A549 (cell line): ENCODE measurements around the gene CRB2. TPM values are rescaled to one million over a fixed set of nuclear protein-coding genes. Genes with fewer than 3 reads are reported as not detected.

Experiments
- ATAC-seq, 2 experiments: fragments of 200-7000 bp in 1 of 2; fragments of >200 bp in 1 of 2; cut with Nextera tagmentation in 1 of 2; cut with Tn5 transposase in 1 of 2; 3 replicates each; pipeline versions ENCODE4 v1.8.0 to v1.9.1; 2018 to 2020; ENCODE audit warnings: mild to moderate bottlenecking in 1 of 2, moderate library complexity in 1 of 2
- CTCF ChIA-PET: fragments of 300-600 bp; sonication (Branson Sonifier 250); formaldehyde crosslinking; extraction: SDS; loops from one replicate; lab custom pipeline; 2021; ENCODE audit warnings: antibody characterized with exemption, inconsistent platforms; lab: Yijun Ruan, JAX
- POLR2A ChIA-PET: fragments of 350-600 bp; formaldehyde crosslinking; extraction: SDS; loops from one replicate; lab custom pipeline; 2021; ENCODE audit warnings: antibody characterized with exemption, inconsistent platforms; lab: Yijun Ruan, JAX
- DNase-seq, 2 experiments: peaks; one replicate each; pipeline versions ENCODE4 v3.0.0 to v3.0.0-alpha.2; 2011 to 2016; ENCODE audit warnings: low read depth in 1 of 2, low spot score in 1 of 2
- FAIRE-seq: peaks from 2 replicates; lab custom pipeline; 2011; peaks lifted over from hg19 to GRCh38; lab: Jason Lieb, UNC
- H3K27ac ChIP-seq, 2 experiments: fragments of >200 bp; sonication (Bioruptor Twin); formaldehyde crosslinking; 3 replicates each; pipeline ENCODE4 v1.5.1; 2016 to 2017
- H3K4me1 ChIP-seq: fragments of >200 bp; sonication (Bioruptor Twin); formaldehyde crosslinking; 3 replicates; pipeline ENCODE4 v1.6.1; 2016
- H3K4me2 ChIP-seq: fragments of >200 bp; sonication (Bioruptor Twin); formaldehyde crosslinking; 3 replicates; pipeline ENCODE4 v1.6.1; 2016
- H3K4me3 ChIP-seq: fragments of >200 bp; sonication (Bioruptor Twin); formaldehyde crosslinking; 3 replicates; pipeline ENCODE4 v1.5.1; 2016
- H3K9me3 ChIP-seq: fragments of >200 bp; sonication (Bioruptor Twin); formaldehyde crosslinking; 3 replicates; pipeline ENCODE4 v1.6.1; 2016
- BCL3 ChIP-seq: fragments of >200 bp; sonication (Bioruptor Twin); formaldehyde crosslinking; IDR thresholded peaks from 3 replicates; pipeline ENCODE4 v1.6.1; 2016
- BHLHE40 ChIP-seq: IDR thresholded peaks from 2 replicates; pipeline ENCODE4 v1.6.1; 2012; ENCODE audit warnings: low read depth, low read length, inconsistent platforms
- CBX8 ChIP-seq: fragments of 200-600 bp; sonication (generic); IDR thresholded peaks from 2 replicates; pipeline ENCODE4 v1.6.1; 2016
- CEBPB ChIP-seq, 2 experiments: fragments of >200 bp in 1 of 2; sonication (Bioruptor Twin) in 1 of 2; formaldehyde crosslinking in 1 of 2; IDR thresholded peaks; 2 replicates each; pipeline ENCODE4 v1.6.1; 2012 to 2016
- CHD4 ChIP-seq: fragments of 200-600 bp; sonication (generic); IDR thresholded peaks from 2 replicates; pipeline ENCODE4 v1.6.1; 2016; ENCODE audit warnings: antibody characterized with exemption, mild to moderate bottlenecking, borderline replicate concordance
- E2F6 ChIP-seq: IDR thresholded peaks from 2 replicates; pipeline ENCODE4 v1.6.1; 2012; ENCODE audit warnings: low read depth, borderline replicate concordance
- EP300 ChIP-seq, 2 experiments: fragments of >200 bp; sonication (Bioruptor Twin); formaldehyde crosslinking; IDR thresholded peaks; 2 replicates in 1 of 2; 3 replicates in 1 of 2; pipeline ENCODE4 v1.6.1; 2016 to 2017
- FOXS1 ChIP-seq: fragments of 250-450 bp; sonication (Bioruptor Pico); IDR thresholded peaks from 2 replicates; pipeline ENCODE4 v1.5.0; 2020; ENCODE audit warnings: mild to moderate bottlenecking, moderate library complexity
- HMGXB4 ChIP-seq: fragments of 250-450 bp; sonication (Bioruptor Pico); IDR thresholded peaks from 2 replicates; pipeline ENCODE4 v1.5.0; 2021; ENCODE audit warnings: mild to moderate bottlenecking, moderate library complexity, borderline replicate concordance
- HOXA7 ChIP-seq: fragments of 250-450 bp; sonication (Bioruptor Pico); IDR thresholded peaks from 2 replicates; pipeline ENCODE4 v1.5.0; 2020; ENCODE audit warnings: mild to moderate bottlenecking, moderate library complexity
- HOXB5 ChIP-seq: fragments of 250-450 bp; sonication (Bioruptor Pico); IDR thresholded peaks from 2 replicates; pipeline ENCODE4 v1.5.0; 2020; ENCODE audit warnings: mild to moderate bottlenecking, moderate library complexity
- KDM1A ChIP-seq: fragments of 200-600 bp; sonication (generic); IDR thresholded peaks from 2 replicates; pipeline ENCODE4 v1.6.1; 2016; ENCODE audit warnings: low read depth, mild to moderate bottlenecking
- KDM5A ChIP-seq: fragments of 200-600 bp; sonication (generic); IDR thresholded peaks from 2 replicates; pipeline ENCODE4 v1.6.1; 2016; ENCODE audit warnings: antibody characterized with exemption, mild to moderate bottlenecking
- MAFK ChIP-seq: fragments of 450-650 bp; IDR thresholded peaks from 2 replicates; pipeline ENCODE4 v1.6.1; 2014; ENCODE audit not compliant: partially characterized antibody
- MAZ ChIP-seq: fragments of 150-350 bp; IDR thresholded peaks from 2 replicates; pipeline ENCODE4 v1.6.1; 2014; ENCODE audit warnings: antibody characterized with exemption, low read depth, low read length, borderline replicate concordance
- RAD21 ChIP-seq, 2 experiments: fragments of >200 bp in 1 of 2; sonication (Bioruptor Twin) in 1 of 2; formaldehyde crosslinking in 1 of 2; IDR thresholded peaks in 1 of 2; conservative IDR thresholded peaks in 1 of 2; 2 replicates in 1 of 2; 3 replicates in 1 of 2; pipeline ENCODE4 v1.6.1; 2012 to 2018; ENCODE audit warnings: inconsistent platforms in 1 of 2
- SMC3 ChIP-seq: fragments of >200 bp; sonication (Bioruptor Twin); formaldehyde crosslinking; IDR thresholded peaks from 3 replicates; pipeline ENCODE4 v1.6.1; 2018; ENCODE audit warnings: inconsistent platforms
- SREBF2 ChIP-seq: fragments of 450-650 bp; IDR thresholded peaks from 2 replicates; pipeline ENCODE4 v1.6.1; 2014; ENCODE audit warnings: mild to moderate bottlenecking, moderate library complexity
- ZC3H11A ChIP-seq: fragments of 450-650 bp; IDR thresholded peaks from 2 replicates; pipeline ENCODE4 v1.6.1; 2014; ENCODE audit warnings: antibody characterized with exemption, mild to moderate bottlenecking
- ZNF302 ChIP-seq: fragments of 250-450 bp; sonication (Bioruptor Pico); IDR thresholded peaks from 2 replicates; pipeline ENCODE4 v1.9.0; 2021; ENCODE audit warnings: inconsistent platforms, mild to moderate bottlenecking, moderate library complexity
- WGBS: methylation state at CpG from one replicate; pipeline ENCODE4 v1.1.6; 2017; ENCODE audit errors: missing lambda C conversion rate; 5-methylcytosine and 5-hydroxymethylcytosine counted together
- polyA plus RNA-seq, 4 experiments: library from polyadenylated mRNA; depleted of rRNA in 3 of 4; stranded (reverse); fragments of >200 nt; fragmentation: RNase III in 1 of 4; extraction: RNeasy Plus Mini Kit Qiagen cat#74134 plus additional on column Dnase treatment in 1 of 4; gene quantifications; 2 replicates in 3 of 4; 3 replicates in 1 of 4; pipeline ENCODE4 v1.2.3, GENCODE V29; 2011 to 2017

CRB2 gene
- polyA plus RNA-seq, 2 of the 4 experiments (the other 2 are of a cell fraction): 0.01 to 0.05 TPM

DNA sequence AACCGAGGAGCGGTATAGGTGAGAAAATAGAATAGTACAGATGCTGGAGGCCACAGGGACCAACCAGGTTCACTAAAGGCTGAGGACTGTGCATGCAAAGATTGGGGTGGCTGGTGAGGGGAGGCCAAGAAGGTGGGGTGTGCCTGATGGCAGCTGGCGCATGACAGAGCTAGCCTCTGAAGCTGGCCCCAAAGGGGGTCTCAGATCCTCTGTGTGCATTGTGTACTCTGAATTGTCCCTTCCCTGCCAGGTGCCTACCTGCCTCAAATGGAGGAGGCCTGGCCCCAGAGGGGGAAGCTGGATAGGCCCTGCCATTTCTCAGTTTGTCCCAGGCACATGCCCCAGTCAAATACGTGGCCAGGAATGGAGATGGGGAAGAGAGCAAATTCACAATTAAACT, 63.1 kb downstream of the CRB2 start:
- TF ChIP-seq FOXS1 (CRISPR knock-in tag) (no peak), CHD4 (no peak), BCL3 (no peak), E2F6 (no peak), MAZ (no peak), HMGXB4 (CRISPR knock-in tag) (no peak), CBX8 (no peak), KDM5A (no peak), BHLHE40 (no peak)
- ChIA-PET POLR2A (no interaction called here), CTCF (no interaction called here)
- ATAC-seq: no peak
- Histone ChIP-seq H3K4me1 (no peaks in the 10 kb centered on the region), H3K9me3 (no peaks in the 10 kb centered on the region), H3K4me2 (no peak overlapping the region), H3K27ac (no peak overlapping the region), H3K4me3 (no peak overlapping the region)
- no peak for FAIRE-seq
- no peak for DNase-seq
- 72% methylated on average over 4 of the region's 4 CpGs for WGBS

DNA sequence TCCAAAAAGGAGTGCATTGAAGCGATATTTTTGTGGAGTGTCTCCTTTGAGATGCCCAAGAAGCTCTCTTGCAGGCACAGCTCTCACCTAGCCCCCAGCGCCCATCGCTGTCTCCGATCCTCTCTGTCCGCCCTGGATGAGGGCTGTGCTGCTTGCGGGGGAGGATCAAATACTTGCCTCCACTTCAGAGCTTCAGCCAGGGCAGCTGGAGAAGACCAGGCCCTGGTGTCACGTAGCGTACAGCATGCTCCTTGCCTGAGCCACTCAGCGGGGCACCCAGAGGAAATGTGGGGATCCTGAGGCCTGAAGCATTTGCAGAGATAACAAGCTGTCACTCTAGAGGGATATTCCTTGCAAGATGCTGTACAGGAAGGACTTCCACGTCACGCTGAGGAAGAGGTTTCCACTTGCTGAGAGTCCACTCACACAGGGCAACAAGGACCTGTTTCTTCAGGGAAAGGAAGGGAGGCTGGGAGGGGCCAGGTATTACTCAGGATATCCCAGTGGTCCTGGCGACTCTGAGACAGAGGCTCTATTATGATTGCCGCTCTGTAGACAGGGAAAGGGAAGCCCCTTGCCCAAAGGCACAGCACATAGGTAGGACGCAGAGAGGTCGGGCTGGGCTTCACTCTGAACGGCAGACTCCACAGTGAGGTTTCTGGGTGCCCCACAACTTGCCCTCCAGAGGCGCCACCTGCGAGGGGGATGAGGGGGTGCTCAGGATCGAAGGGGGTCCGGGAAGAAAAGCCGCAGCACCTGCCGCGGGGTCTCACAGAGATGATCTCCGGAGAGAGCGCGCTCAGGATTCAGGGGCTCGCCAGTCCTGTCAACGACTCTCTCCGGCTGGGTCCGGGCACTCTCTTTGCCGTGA, 64.0 kb downstream of the CRB2 start:
- no peak for ATAC-seq
- 90% methylated on average over 31 of the region's 31 CpGs for WGBS
- TF ChIP-seq RAD21 (conservative IDR thresholded peaks at IDR 0.05 in 1 of 2, IDR thresholded peaks at IDR 0.05 in 1 of 2) (no peak), MAFK (no peak), BCL3 (no peak), CEBPB (IDR thresholded peaks at IDR 0.05) (no peak), SMC3 (no peak), ZC3H11A (no peak), KDM1A (no peak), HOXB5 (CRISPR knock-in tag) (no peak), HOXA7 (CRISPR knock-in tag) (no peak), ZNF302 (no peak), SREBF2 (no peak), CHD4 (no peak), EP300 (IDR thresholded peaks at IDR 0.05) (no peak)
- no peak for FAIRE-seq
- Histone ChIP-seq H3K4me3 (no peak overlapping the region), H3K27ac (no peak overlapping the region), H3K4me1 (no peaks in the 10 kb centered on the region), H3K4me2 (no peak overlapping the region), H3K9me3 (no peaks in the 10 kb centered on the region)
- ChIA-PET POLR2A (no interaction called here), CTCF (no interaction called here)
- DNase-seq: no peak
